ENCODE results near the gene SPDYE4.

- TF ChIP-seq POLR2AphosphoS5 (IDR thresholded peaks at IDR 0.05; ENCODE audit: low read depth, low read length): no peak
- TF ChIP-seq, protein P1, sequence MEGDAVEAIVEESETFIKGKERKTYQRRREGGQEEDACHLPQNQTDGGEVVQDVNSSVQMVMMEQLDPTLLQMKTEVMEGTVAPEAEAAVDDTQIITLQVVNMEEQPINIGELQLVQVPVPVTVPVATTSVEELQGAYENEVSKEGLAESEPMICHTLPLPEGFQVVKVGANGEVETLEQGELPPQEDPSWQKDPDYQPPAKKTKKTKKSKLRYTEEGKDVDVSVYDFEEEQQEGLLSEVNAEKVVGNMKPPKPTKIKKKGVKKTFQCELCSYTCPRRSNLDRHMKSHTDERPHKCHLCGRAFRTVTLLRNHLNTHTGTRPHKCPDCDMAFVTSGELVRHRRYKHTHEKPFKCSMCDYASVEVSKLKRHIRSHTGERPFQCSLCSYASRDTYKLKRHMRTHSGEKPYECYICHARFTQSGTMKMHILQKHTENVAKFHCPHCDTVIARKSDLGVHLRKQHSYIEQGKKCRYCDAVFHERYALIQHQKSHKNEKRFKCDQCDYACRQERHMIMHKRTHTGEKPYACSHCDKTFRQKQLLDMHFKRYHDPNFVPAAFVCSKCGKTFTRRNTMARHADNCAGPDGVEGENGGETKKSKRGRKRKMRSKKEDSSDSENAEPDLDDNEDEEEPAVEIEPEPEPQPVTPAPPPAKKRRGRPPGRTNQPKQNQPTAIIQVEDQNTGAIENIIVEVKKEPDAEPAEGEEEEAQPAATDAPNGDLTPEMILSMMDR (IDR thresholded peaks at IDR 0.05): no peak
- TF ChIP-seq IRF3 (IDR thresholded peaks at IDR 0.05; ENCODE audit: low read depth, low read length): no peak
- no peak for TF ChIP-seq FOXM1 (IDR thresholded peaks at IDR 0.05; ENCODE audit: low read depth)
- no peak for TF ChIP-seq TCF12 (IDR thresholded peaks at IDR 0.05)
- TF ChIP-seq EZH2phosphoT487 (IDR thresholded peaks at IDR 0.05; ENCODE audit: borderline replicate concordance, low read depth): no peak
- TF ChIP-seq RAD21 (IDR thresholded peaks at IDR 0.05; ENCODE audit: low read length): no peak
- no peak for TF ChIP-seq YY1 (IDR thresholded peaks at IDR 0.05; ENCODE audit: low read depth)
- TF ChIP-seq SMC3 (IDR thresholded peaks at IDR 0.05; ENCODE audit: low read depth, low read length): no peak
- TF ChIP-seq FOXJ3 (CRISPR knock-in tag; IDR thresholded peaks at IDR 0.05): no peak
- TF ChIP-seq, protein P2, sequence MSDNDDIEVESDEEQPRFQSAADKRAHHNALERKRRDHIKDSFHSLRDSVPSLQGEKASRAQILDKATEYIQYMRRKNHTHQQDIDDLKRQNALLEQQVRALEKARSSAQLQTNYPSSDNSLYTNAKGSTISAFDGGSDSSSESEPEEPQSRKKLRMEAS (IDR thresholded peaks at IDR 0.05; ENCODE audit: low read depth): no peak
- no peak for TF ChIP-seq TAF1 (IDR thresholded peaks at IDR 0.05; ENCODE audit: borderline replicate concordance, low read depth, low read length)
- no peak for TF ChIP-seq REST (IDR thresholded peaks at IDR 0.05; ENCODE audit: low read depth, low read length)
- TF ChIP-seq USF2 (IDR thresholded peaks at IDR 0.05; ENCODE audit: borderline replicate concordance, low read depth, low read length): no peak
These were observed 56.6 kb downstream of the SPDYE4 start for GRCh38 chr17:8701754-8702153.
